Suprapubic skin (tissue), 3 donors: Measurements from ENCODE around the gene CSMD2.

ENCODE experiments used
- CTCF ChIP-seq, 2 donors: fragments of 200-600 bp in 1 of 2; fragments of 450-650 bp in 1 of 2; sonication (generic) in 1 of 2; IDR thresholded peaks; one replicate each; pipeline ENCODE4 v1.5.1; 2016 to 2019; ENCODE audit warnings: antibody characterized with exemption in 2 of 2, mild to moderate bottlenecking in 1 of 2, moderate library complexity in 1 of 2
- POLR2A ChIP-seq, 2 donors: fragments of 450-650 bp; IDR thresholded peaks; one replicate each; pipeline ENCODE4 v1.6.1; 2017; ENCODE audit warnings: antibody characterized with exemption in 2 of 2, mild to moderate bottlenecking in 2 of 2, moderate library complexity in 2 of 2

- TF ChIP-seq POLR2A (IDR thresholded peaks at IDR 0.05) (no peak), CTCF (IDR thresholded peaks at IDR 0.05) (no peak)
These were observed 127.2 kb downstream of the CSMD2 start for GRCh38 chr1:34037856-34038255.
